K562 (cell line): ENCODE measurements around the gene KISS1R. TPM values are rescaled to one million over a fixed set of nuclear protein-coding genes. Genes with fewer than 3 reads are reported as not detected.
A peak's percentile ranks its signal among the peaks of the same experiment; 100 is the strongest.

ENCODE experiments used
- CBX2 ChIP-seq: fragments of 200-600 bp; sonication (generic); IDR thresholded peaks from one replicate; pipeline ENCODE4 v1.6.1; 2012; ENCODE audit warnings: mild to moderate bottlenecking, low read length, inconsistent platforms; ENCODE audit not compliant: insufficient read depth, poor library complexity, severe bottlenecking
- ESRRA ChIP-seq: fragments of 450-650 bp; IDR thresholded peaks from 2 replicates; pipeline ENCODE4 v1.6.1; 2014; ENCODE audit warnings: low read depth, mild to moderate bottlenecking, moderate library complexity, borderline replicate concordance
- ILF3 ChIP-seq: fragments of 450-650 bp; IDR thresholded peaks from 2 replicates; pipeline ENCODE4 v1.6.1; 2018; ENCODE audit warnings: antibody characterized with exemption, mild to moderate bottlenecking, moderate library complexity, borderline replicate concordance
- KDM1A ChIP-seq, 2 experiments: fragments of 450-650 bp; IDR thresholded peaks; 2 replicates each; pipeline ENCODE4 v1.6.1; 2016; ENCODE audit warnings: mild to moderate bottlenecking in 2 of 2
- MIER1 ChIP-seq: fragments of 450-650 bp; IDR thresholded peaks from 2 replicates; pipeline ENCODE4 v1.6.1; 2016; ENCODE audit warnings: antibody characterized with exemption, mild to moderate bottlenecking, low read depth
- MTA3 ChIP-seq: fragments of 450-650 bp; formaldehyde crosslinking; IDR thresholded peaks from 2 replicates; pipeline ENCODE4 v1.6.1; 2017; ENCODE audit warnings: mild to moderate bottlenecking, borderline replicate concordance
- NR3C1 ChIP-seq: sonication (generic); formaldehyde crosslinking; IDR thresholded peaks from 2 replicates; pipeline ENCODE4 v1.8.1; 2022; ENCODE audit warnings: missing genetic modification reagents
- polyA plus RNA-seq, 8 experiments: library from polyadenylated mRNA; depleted of rRNA in 4 of 8; stranded (reverse) in 5 of 8; unstranded in 3 of 8; fragments of >200 nt; fragmentation: Nextera tagmentation in 2 of 8; fragmentation: Illumina TruSeq in 1 of 8; extraction: Ambion mirVana in 2 of 8; extraction: Trizol in 1 of 8; gene quantifications; 2 replicates each; pipeline versions ENCODE4 v1.2.1 to v1.2.3, GENCODE V29; 2011 to 2014; ENCODE audit warnings: inconsistent platforms in 1 of 8, missing spikeins in 1 of 8
- total RNA-seq, 7 experiments: library from RNA; depleted of rRNA in 6 of 7; stranded (reverse); fragments of >200 nt in 6 of 7; fragmentation: Illumina TruSeq in 2 of 7; extraction: Trizol in 2 of 7; gene quantifications; 2 replicates each; pipeline versions ENCODE4 v1.2.1 to v1.2.3, GENCODE V29; 2011 to 2021; ENCODE audit warnings: low replicate concordance in 1 of 7
- TF ChIP-seq, protein P1 (sequence below), 2 experiments: fragments of 450-650 bp; IDR thresholded peaks; 2 replicates each; pipeline ENCODE4 v1.6.1; 2016; ENCODE audit warnings: mild to moderate bottlenecking in 2 of 2, borderline replicate concordance in 1 of 2, low read depth in 1 of 2, moderate library complexity in 1 of 2
- TF ChIP-seq, protein P2 (sequence below): sonication (generic); formaldehyde crosslinking; IDR thresholded peaks from 2 replicates; pipeline ENCODE4 v1.8.0; 2022; ENCODE audit warnings: mild to moderate bottlenecking, missing genetic modification reagents, borderline replicate concordance
- TF ChIP-seq, protein P3 (sequence below): sonication (generic); formaldehyde crosslinking; IDR thresholded peaks from 2 replicates; pipeline ENCODE4 v1.8.0; 2022; ENCODE audit warnings: mild to moderate bottlenecking, missing genetic modification reagents

The KISS1R gene
- total and polyA plus RNA-seq, 9 of the 15 experiments (the other 6 are each of a cell fraction or from before 2014, with no cell fraction given): 0.37 to 39.4 (median 2.0) TPM

DNA sequence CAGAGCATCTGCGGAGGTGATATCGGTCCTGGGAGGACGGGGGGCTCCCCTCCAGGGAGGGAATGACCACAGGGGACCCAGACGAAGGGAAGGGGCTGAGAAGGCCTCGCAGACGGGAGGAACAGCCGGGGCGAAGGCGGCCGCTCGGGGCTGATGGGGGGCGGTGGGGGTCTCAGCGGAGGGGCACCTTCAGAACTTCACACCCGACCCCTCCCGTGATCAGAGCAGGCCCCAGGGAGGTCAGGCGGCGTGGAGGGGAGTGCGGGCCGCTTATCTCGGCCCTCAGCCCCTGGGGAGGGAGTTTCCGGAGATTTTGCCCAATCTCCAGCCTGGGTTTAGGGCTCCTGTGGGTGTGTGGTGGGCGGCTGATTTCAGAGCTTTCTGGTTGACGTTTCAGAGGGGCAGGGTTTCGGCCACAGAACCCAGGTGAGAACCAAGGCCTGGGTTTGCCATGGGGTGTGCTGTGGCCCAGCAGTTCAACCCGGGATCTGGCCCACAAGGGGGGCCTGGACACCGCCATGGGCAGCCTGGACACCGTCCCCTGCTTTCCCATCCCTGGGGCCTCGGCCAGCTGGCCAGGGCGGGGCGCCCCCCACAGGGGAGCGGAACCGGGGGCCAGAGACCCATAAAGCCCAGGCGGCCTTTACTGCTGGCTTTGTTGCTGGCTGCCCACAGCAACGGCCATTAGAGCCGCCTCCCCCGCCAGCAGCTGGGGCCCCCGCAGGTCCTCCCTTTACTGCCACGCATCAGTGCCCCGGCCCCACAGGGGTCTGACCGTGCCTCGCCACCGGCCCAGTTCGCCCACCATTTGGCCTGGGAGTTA lies 37.8 kb downstream of the KISS1R start (continued):
- TF ChIP-seq, protein P1, sequence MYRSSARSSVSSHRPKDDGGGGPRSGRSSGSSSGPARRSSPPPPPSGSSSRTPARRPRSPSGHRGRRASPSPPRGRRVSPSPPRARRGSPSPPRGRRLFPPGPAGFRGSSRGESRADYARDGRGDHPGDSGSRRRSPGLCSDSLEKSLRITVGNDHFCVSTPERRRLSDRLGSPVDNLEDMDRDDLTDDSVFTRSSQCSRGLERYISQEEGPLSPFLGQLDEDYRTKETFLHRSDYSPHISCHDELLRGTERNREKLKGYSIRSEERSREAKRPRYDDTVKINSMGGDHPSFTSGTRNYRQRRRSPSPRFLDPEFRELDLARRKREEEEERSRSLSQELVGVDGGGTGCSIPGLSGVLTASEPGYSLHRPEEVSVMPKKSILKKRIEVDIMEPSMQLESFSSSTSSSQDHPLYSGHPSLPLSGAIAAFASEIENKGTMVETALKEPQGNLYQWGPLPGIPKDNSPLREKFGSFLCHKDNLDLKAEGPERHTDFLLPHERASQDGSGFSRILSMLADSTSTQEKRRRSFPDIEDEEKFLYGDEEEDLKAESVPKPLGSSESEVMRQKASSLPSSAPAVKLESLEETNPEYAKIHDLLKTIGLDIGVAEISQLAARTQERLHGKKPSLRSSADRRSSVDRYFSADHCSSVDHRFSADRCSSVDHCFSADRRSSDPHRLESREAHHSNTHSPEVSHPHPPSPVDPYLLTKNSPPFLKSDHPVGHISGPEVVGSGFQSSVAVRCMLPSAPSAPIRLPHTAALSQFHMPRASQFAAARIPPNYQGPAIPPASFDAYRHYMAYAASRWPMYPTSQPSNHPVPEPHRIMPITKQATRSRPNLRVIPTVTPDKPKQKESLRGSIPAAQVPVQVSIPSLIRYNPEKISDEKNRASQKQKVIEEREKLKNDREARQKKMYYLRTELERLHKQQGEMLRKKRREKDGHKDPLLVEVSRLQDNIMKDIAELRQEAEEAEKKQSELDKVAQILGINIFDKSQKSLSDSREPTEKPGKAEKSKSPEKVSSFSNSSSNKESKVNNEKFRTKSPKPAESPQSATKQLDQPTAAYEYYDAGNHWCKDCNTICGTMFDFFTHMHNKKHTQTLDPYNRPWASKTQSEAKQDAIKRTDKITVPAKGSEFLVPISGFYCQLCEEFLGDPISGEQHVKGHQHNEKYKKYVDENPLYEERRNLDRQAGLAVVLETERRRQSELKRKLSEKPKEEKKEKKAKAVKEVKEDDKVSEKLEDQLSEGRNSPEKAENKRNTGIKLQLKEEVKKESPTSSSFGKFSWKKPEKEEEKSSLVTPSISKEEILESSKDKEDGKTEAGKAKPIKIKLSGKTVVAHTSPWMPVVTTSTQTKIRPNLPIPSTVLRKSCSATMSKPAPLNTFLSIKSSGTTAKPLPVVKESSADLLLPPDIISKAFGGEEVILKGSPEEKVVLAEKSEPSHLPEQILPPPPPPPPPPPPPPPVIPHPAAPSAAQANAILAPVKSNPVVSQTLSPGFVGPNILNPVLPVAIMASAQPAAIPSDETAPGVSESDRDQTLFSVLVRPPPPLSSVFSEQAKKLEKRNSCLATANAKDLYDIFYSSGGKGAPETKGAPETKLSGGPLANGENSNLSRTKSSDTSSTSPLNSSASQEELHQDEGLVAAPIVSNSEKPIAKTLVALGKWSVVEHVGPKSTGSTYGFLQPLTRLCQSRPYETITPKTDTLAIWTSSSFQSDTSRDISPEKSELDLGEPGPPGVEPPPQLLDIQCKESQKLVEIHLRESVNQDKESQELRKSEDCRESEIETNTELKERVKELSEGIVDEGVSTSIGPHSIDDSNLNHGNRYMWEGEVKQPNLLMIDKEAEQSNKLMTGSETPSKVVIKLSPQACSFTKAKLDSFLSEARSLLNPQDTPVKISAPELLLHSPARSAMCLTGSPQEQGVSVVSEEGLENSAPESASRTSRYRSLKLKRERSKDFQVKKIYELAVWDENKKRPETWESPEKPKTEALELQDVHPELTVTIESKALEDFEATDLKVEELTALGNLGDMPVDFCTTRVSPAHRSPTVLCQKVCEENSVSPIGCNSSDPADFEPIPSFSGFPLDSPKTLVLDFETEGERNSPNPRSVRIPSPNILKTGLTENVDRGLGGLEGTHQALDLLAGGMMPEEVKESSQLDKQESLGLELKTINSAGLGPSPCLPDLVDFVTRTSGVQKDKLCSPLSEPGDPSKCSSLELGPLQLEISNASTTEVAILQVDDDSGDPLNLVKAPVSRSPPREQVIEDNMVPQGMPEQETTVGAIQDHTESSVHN (IDR thresholded peaks at IDR 0.05; ENCODE audit: borderline replicate concordance in 1 of 2, low read depth in 1 of 2): no peak
- TF ChIP-seq, protein P2, sequence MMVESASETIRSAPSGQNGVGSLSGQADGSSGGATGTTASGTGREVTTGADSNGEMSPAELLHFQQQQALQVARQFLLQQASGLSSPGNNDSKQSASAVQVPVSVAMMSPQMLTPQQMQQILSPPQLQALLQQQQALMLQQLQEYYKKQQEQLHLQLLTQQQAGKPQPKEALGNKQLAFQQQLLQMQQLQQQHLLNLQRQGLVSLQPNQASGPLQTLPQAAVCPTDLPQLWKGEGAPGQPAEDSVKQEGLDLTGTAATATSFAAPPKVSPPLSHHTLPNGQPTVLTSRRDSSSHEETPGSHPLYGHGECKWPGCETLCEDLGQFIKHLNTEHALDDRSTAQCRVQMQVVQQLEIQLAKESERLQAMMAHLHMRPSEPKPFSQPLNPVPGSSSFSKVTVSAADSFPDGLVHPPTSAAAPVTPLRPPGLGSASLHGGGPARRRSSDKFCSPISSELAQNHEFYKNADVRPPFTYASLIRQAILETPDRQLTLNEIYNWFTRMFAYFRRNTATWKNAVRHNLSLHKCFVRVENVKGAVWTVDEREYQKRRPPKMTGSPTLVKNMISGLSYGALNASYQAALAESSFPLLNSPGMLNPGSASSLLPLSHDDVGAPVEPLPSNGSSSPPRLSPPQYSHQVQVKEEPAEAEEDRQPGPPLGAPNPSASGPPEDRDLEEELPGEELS: no peak
- TF ChIP-seq, protein P3, sequence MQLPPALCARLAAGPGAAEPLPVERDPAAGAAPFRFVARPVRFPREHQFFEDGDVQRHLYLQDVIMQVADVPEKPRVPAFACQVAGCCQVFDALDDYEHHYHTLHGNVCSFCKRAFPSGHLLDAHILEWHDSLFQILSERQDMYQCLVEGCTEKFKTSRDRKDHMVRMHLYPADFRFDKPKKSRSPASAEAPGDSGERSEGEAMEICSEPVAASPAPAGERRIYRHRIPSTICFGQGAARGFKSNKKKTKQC (CRISPR knock-in tag): no peak
- TF ChIP-seq MTA3 (peak; percentile 88), CBX2 (no peak), ESRRA (peak; percentile 74), MIER1 (peak; percentile 100), NR3C1 (CRISPR knock-in tag) (no peak), KDM1A (IDR thresholded peaks at IDR 0.05) (peak; percentile 65 to 75), ILF3 (no peak)
